ENCODE data around the gene TTYH1. TPM values are rescaled to one million over a fixed set of nuclear protein-coding genes. Genes with fewer than 3 reads are reported as not detected.

The TTYH1 gene
- total RNA-seq, 2 donors from 2014 or later, result 1.0 to 2.0 TPM

GRCh38 chr19:54457773-54458647 lies 42.7 kb downstream of the TTYH1 start:
- H3K27me3 ChIP-seq (ENCODE audit: control insufficient read depth, insufficient read depth, low read length, poor library complexity, severe bottlenecking), result no peaks in the 10 kb centered on the region
- H3K27ac Mint-ChIP-seq, result no peak overlapping the region

GRCh38 chr19:54458648-54459281 lies 43.5 kb downstream of the TTYH1 start:
- H3K36me3 ChIP-seq (ENCODE audit: control insufficient read depth, insufficient read depth, low read length), result peaks cover 71% of the 10 kb centered on the region
- H3K4me3 Mint-ChIP-seq, result no peak overlapping the region
- no peak overlapping the region for H3K27ac Mint-ChIP-seq
- no peak overlapping the region for H3K9ac ChIP-seq (ENCODE audit: extremely low read depth, low read length, poor library complexity, severe bottlenecking)
- H3K4me1 Mint-ChIP-seq, result no peaks in the 10 kb centered on the region
- H3K27me3 ChIP-seq (ENCODE audit: control insufficient read depth, insufficient read depth, low read length, poor library complexity, severe bottlenecking), result no peaks in the 10 kb centered on the region
- TF ChIP-seq CTCF (conservative IDR thresholded peaks at IDR 0.05), result no peak
- H3K4me1 ChIP-seq (ENCODE audit: control insufficient read depth, insufficient read depth, low read length), result no peaks in the 10 kb centered on the region
- no peak for DNase-seq
- H3K9me3 Mint-ChIP-seq, result no peaks in the 10 kb centered on the region
- H3K36me3 Mint-ChIP-seq (ENCODE audit: low read depth), result peaks cover 65% of the 10 kb centered on the region
- no peaks in the 10 kb centered on the region for H3K27me3 Mint-ChIP-seq (ENCODE audit: insufficient read depth)
- H3K27ac ChIP-seq (ENCODE audit: low read depth, low read length), result no peak overlapping the region
- no peak overlapping the region for H3K4me3 ChIP-seq (ENCODE audit: low read length)
- WGBS, 2 experiments (ENCODE audit: insufficient coverage in 1 of 2, insufficient read length in 1 of 2), result 95 to 96% methylated on average over 9 to 11 of the region's 11 CpGs
- H3K9me3 ChIP-seq (ENCODE audit: control insufficient read depth, low read length), result no peaks in the 10 kb centered on the region

More at GRCh38 chr19:54457773-54458647, 42.7 kb downstream of the TTYH1 start:
- TF ChIP-seq CTCF (conservative IDR thresholded peaks at IDR 0.05), result no peak
- Mint-ChIP-seq H3K36me3 (ENCODE audit: low read depth) (peaks cover 72% of the 10 kb centered on the region), H3K4me3 (no peak overlapping the region), H3K4me1 (no peaks in the 10 kb centered on the region), H3K9me3 (no peaks in the 10 kb centered on the region), H3K27me3 (ENCODE audit: insufficient read depth) (no peaks in the 10 kb centered on the region)
- Histone ChIP-seq H3K9me3 (ENCODE audit: control insufficient read depth, low read length) (no peaks in the 10 kb centered on the region), H3K36me3 (ENCODE audit: control insufficient read depth, insufficient read depth, low read length) (peaks cover 79% of the 10 kb centered on the region), H3K4me3 (ENCODE audit: low read length) (no peak overlapping the region), H3K27ac (ENCODE audit: low read depth, low read length) (no peak overlapping the region), H3K9ac (ENCODE audit: extremely low read depth, low read length, poor library complexity, severe bottlenecking) (no peak overlapping the region), H3K4me1 (ENCODE audit: control insufficient read depth, insufficient read depth, low read length) (no peaks in the 10 kb centered on the region)
- WGBS, 2 experiments (ENCODE audit: insufficient coverage in 1 of 2, insufficient read length in 1 of 2), result 93 to 97% methylated on average over 26 to 42 of the region's 42 CpGs
- no peak for DNase-seq

GRCh38 chr19:54459282-54460229 lies 44.3 kb downstream of the TTYH1 start:
- Histone ChIP-seq H3K27ac (ENCODE audit: low read depth, low read length) (no peak overlapping the region), H3K36me3 (ENCODE audit: control insufficient read depth, insufficient read depth, low read length) (peaks cover 63% of the 10 kb centered on the region), H3K9ac (ENCODE audit: extremely low read depth, low read length, poor library complexity, severe bottlenecking) (no peak overlapping the region), H3K4me3 (ENCODE audit: low read length) (no peak overlapping the region), H3K4me1 (ENCODE audit: control insufficient read depth, insufficient read depth, low read length) (no peaks in the 10 kb centered on the region), H3K27me3 (ENCODE audit: control insufficient read depth, insufficient read depth, low read length, poor library complexity, severe bottlenecking) (no peaks in the 10 kb centered on the region), H3K9me3 (ENCODE audit: control insufficient read depth, low read length) (no peaks in the 10 kb centered on the region)
- H3K27me3 Mint-ChIP-seq (ENCODE audit: insufficient read depth), result no peaks in the 10 kb centered on the region
- no peak overlapping the region for H3K27ac Mint-ChIP-seq
- H3K9me3 Mint-ChIP-seq, result no peaks in the 10 kb centered on the region
- 93 to 99% methylated on average over 7 to 16 of the region's 16 CpGs for WGBS, 2 experiments (ENCODE audit: insufficient coverage in 1 of 2, insufficient read length in 1 of 2)
- no peaks in the 10 kb centered on the region for H3K4me1 Mint-ChIP-seq
- no peak for TF ChIP-seq CTCF (conservative IDR thresholded peaks at IDR 0.05)
- peaks cover 57% of the 10 kb centered on the region for H3K36me3 Mint-ChIP-seq (ENCODE audit: low read depth)
- H3K4me3 Mint-ChIP-seq, result no peak overlapping the region
- DNase-seq, result no peak
